Body of pancreas (tissue), 4 donors: ENCODE measurements around the gene IGF2BP2.

Source experiments
- CTCF ChIP-seq, 7 experiments: fragments of 450-650 bp in 4 of 7; fragments of 200-600 bp in 3 of 7; sonication (generic) in 3 of 7; IDR thresholded peaks; one replicate each; pipeline ENCODE4 v1.5.1; 2016 to 2019; ENCODE audit warnings: antibody characterized with exemption in 7 of 7
- POLR2A ChIP-seq, 3 donors: fragments of 450-650 bp; IDR thresholded peaks; one replicate each; pipeline ENCODE4 v1.6.1; 2016; ENCODE audit warnings: antibody characterized with exemption in 3 of 3, mild to moderate bottlenecking in 2 of 3

GRCh38 chr3:185744997-185745843 is 79.6 kb downstream of the IGF2BP2 start:
- no peak for TF ChIP-seq POLR2A (IDR thresholded peaks at IDR 0.05)
- no peak for TF ChIP-seq CTCF (IDR thresholded peaks at IDR 0.05)
